Fibroblast of pulmonary artery (primary cell): ENCODE results near the gene BCAS1.
A peak's percentile ranks its signal among the peaks of the same experiment; 100 is the strongest.

Source experiments
- DNase-seq: peaks from one replicate; pipeline ENCODE4 v3.0.0-alpha.2; 2010; ENCODE audit warnings: low read depth
- H3K4me3 ChIP-seq: replicated peaks from 2 replicates; pipeline ENCODE4 v1.5.1; 2011; ENCODE audit warnings: low read depth, mild to moderate bottlenecking, control low read depth, low read length, moderate library complexity
- TF ChIP-seq, protein P1 (sequence below): IDR thresholded peaks from 2 replicates; pipeline ENCODE4 v1.5.1; 2011; ENCODE audit warnings: mild to moderate bottlenecking, control low read depth, low read length, inconsistent platforms; ENCODE audit errors: missing control alignments

BCAS1 gene

DNA sequence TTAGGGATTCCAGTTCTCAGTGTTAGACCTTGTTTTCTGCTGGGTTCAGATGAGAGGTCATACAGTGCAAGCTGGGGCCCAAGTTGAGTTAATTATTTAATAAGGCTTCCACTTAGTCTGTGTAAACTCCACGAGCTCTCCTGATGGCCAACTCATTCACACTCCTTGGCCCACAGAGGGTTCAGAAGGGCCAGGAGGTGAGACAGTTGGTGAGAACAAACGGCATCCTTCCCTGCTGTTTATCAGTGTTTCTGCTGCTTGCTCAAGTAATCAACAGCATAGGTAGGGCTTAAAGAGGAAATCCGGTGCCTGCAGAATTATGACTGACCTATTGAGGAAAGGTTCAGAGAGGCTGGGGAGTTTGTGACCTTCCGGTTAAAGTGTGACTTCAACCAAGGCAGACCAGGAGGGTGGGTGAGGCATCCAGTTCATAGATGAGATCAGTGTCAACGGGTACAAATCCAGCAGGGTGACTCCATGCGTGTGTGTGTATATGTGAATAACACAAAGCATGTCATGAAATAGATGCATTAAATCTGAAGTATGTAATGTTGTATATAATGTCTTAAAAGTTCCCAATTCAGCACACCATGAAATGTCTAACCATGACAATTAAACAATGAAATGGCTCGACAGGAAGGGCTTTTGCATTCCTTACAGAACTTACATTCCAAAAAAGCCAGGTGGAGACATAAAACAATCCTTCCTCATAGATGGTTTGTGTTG lies 37.4 kb upstream of the BCAS1 start:
- DNase-seq: peak; percentile 13
- H3K4me3 ChIP-seq: no peak overlapping the region
- TF ChIP-seq, protein P1, sequence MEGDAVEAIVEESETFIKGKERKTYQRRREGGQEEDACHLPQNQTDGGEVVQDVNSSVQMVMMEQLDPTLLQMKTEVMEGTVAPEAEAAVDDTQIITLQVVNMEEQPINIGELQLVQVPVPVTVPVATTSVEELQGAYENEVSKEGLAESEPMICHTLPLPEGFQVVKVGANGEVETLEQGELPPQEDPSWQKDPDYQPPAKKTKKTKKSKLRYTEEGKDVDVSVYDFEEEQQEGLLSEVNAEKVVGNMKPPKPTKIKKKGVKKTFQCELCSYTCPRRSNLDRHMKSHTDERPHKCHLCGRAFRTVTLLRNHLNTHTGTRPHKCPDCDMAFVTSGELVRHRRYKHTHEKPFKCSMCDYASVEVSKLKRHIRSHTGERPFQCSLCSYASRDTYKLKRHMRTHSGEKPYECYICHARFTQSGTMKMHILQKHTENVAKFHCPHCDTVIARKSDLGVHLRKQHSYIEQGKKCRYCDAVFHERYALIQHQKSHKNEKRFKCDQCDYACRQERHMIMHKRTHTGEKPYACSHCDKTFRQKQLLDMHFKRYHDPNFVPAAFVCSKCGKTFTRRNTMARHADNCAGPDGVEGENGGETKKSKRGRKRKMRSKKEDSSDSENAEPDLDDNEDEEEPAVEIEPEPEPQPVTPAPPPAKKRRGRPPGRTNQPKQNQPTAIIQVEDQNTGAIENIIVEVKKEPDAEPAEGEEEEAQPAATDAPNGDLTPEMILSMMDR: no peak

DNA sequence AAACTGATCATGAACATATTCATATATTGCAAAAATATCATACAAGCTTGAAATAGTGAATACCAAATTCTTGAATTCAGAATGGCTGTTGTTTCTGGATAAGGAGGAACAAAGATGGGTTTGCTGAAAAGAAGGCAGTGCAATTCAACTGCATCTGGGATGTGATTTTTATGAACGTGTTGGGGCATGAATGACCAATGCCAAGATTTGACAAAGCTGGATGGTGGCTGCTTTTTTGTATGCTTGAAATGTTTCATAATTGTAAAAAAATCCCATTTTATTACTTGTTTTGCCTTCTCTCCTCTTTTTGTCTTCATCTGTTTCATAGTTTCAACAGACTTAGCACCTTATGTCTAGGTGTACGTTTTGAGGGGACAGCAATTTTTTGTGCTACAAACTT lies 36.8 kb upstream of the BCAS1 start:
- DNase-seq: no peak
- TF ChIP-seq, protein P1: no peak
- no peak overlapping the region for H3K4me3 ChIP-seq

DNA sequence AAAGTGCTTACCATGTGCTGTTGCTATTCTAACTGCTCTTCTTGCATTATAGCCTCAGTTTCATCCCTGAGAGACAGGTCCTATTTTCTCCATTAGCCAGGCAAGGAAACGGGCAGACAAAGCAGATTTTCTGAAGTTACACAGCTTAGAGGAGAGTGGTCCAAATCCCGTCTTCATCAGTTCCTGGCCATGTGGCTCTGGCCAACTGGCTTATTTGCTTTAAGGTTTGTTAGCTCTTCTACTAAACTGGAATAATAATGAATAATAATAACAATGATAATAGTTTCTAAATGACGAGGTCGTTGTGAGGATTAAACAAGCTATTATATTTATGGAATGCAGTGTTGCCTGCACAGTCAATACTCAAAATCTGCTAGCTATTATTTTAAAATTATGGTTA lies 35.8 kb upstream of the BCAS1 start:
- DNase-seq: no peak
- TF ChIP-seq, protein P1: no peak
- no peak overlapping the region for H3K4me3 ChIP-seq

DNA sequence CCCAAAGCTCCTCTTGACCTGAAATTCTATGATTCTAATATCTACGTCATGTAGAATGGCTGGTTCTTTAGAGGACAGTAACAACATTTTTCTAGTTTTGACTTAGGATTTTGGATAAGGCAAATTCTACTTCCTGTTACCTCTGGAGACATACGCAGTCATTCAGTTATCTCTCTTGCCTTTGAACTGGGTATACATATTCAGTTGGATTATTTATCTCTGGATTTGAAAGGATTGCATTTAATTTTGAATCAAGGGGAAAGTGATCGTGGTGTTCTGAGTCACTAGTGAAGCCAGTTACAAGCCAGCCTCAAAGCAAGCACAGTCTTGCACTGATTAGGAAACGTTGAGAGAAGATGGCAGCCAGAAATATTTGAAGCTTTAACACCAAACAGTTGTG lies 35.3 kb upstream of the BCAS1 start:
- H3K4me3 ChIP-seq: no peak overlapping the region
- no peak for DNase-seq
- TF ChIP-seq, protein P1: no peak

DNA sequence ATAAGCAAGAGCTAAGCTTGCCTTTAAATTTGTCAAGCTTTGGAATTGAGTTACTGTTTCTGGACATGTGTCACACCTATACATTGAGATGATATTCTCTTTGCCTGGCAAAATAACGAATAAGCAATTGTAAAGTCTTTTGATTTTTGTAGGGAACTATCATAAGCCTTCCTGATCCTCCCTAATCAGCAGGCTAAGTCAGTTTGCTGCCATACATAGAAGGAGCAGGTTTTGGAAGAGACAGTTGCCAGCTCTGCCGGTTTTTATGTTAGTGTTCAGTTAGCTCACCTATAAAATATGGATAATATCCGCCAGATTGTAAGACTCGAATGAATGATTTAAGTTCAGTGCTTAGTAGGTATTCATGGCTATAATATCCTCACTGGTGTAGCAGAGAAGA lies 34.4 kb upstream of the BCAS1 start:
- no peak for DNase-seq
- H3K4me3 ChIP-seq: no peak overlapping the region
- TF ChIP-seq, protein P1: no peak

DNA sequence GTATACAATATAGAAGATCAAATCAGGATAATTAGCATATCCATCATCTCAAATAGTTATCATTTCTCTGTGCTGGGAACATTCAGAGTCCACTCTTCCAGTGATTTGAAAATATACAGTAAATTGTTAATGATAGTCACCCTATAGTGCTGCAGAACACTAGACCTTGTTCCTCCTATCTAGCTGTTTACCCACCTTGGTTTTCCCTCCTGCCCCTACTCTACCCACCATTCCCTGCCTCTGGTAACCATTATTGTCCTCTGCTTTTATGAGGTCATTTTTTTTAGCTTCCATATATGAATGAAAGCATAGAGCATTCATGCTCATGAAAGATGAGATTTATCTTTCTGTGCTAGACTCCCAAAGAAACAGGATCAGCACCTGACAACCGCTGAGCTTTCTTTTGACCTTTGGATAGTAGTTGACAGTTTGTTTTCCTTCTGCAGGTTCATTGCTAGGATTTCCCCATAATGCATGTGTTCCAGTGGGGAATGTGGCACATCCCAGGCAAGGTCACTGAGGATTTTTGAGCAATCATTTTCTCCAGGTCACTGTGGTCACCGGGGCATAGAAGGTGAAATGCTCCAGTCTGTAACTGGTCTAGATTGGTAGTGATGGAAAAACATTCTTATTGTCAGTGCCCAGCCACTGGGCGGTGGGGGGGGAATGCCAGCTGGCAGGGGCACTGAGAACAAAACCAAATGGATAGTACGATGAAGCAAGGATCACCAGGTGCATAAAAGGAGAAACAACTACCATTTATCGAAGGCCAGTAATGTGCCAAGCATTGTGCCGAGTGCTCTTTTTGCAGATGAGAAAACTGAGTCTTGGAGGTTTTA lies 33.6 kb upstream of the BCAS1 start:
- no peak for DNase-seq
- TF ChIP-seq, protein P1: no peak

More for the DNA sequence above, 33.6 kb upstream of the BCAS1 start:
- no peak overlapping the region for H3K4me3 ChIP-seq
